GM18517 (cell line): ENCODE data around the gene CAPN9.
"Not testable (repeated sequence)": the region's sequence is repeated elsewhere in the genome, so short reads cannot be mapped to it uniquely, and the experiment has no call there.

ENCODE experiments used
- ATAC-seq: cut with Tn5 transposase; IDR thresholded peaks from one replicate; pipeline ENCODE4 v1.9.1; 2021; ENCODE audit warnings: mild to moderate bottlenecking, moderate library complexity; ENCODE audit not compliant: unreplicated experiment

Gene CAPN9

GRCh38 chr1:230747127-230747730 lies at the start of gene CAPN9:
Gene CAPN9, plus strand, starts transcription at chr1:230747388. Its CDS starts 109 bp downstream, at chr1:230747497.
- ATAC-seq = no peak

GRCh38 chr1:230698130-230698529 lies 49.1 kb upstream of the CAPN9 start:
- ATAC-seq = no peak

- ATAC-seq = not testable (repeated sequence)
Observed at GRCh38 chr1:230698964-230699363, 48.2 kb upstream of the CAPN9 start.

- ATAC-seq = no peak
Observed at GRCh38 chr1:230699716-230700115, 47.5 kb upstream of the CAPN9 start.

GRCh38 chr1:230700132-230700531 lies 47.1 kb upstream of the CAPN9 start:
- no peak for ATAC-seq

GRCh38 chr1:230701434-230701833 lies 45.8 kb upstream of the CAPN9 start:
- no peak for ATAC-seq

GRCh38 chr1:230701895-230702768 lies 45.1 kb upstream of the CAPN9 start:
- ATAC-seq = no peak

- ATAC-seq = no peak
Observed at GRCh38 chr1:230702934-230703678, 44.1 kb upstream of the CAPN9 start.

GRCh38 chr1:230703679-230704385 lies 43.4 kb upstream of the CAPN9 start:
- no peak for ATAC-seq

- no peak for ATAC-seq
Observed at GRCh38 chr1:230704830-230705229, 42.4 kb upstream of the CAPN9 start.

GRCh38 chr1:230705289-230706019 lies 41.7 kb upstream of the CAPN9 start:
- no peak for ATAC-seq

- ATAC-seq = no peak
Observed at GRCh38 chr1:230706020-230706699, 41.0 kb upstream of the CAPN9 start.

GRCh38 chr1:230706887-230707731 lies 40.1 kb upstream of the CAPN9 start:
- no peak for ATAC-seq

GRCh38 chr1:230707732-230708630 lies 39.2 kb upstream of the CAPN9 start:
- no peak for ATAC-seq

- no peak for ATAC-seq
Observed at GRCh38 chr1:230708631-230709580, 38.3 kb upstream of the CAPN9 start.

GRCh38 chr1:230709619-230710542 lies 37.3 kb upstream of the CAPN9 start:
- ATAC-seq = no peak
